Left ventricle myocardium inferior (tissue), 1 donor: ENCODE measurements around the gene SGO2. TPM values are rescaled to one million over a fixed set of nuclear protein-coding genes. Genes with fewer than 3 reads are reported as not detected.
"Not testable (repeated sequence)": the region's sequence is repeated elsewhere in the genome, so short reads cannot be mapped to it uniquely, and the experiment has no call there.

ENCODE experiments used
- DNase-seq: peaks from one replicate; pipeline ENCODE4 v3.0.0-alpha.2; 2020
- H3K27ac ChIP-seq: fragments of 200-600 bp; replicated peaks from 2 replicates; pipeline ENCODE4 v1.8.0; 2021
- H3K27me3 ChIP-seq: fragments of 200-600 bp; 2 replicates; pipeline ENCODE4 v1.8.0; 2021; ENCODE audit warnings: low read depth
- H3K36me3 ChIP-seq: fragments of 200-600 bp; 2 replicates; pipeline ENCODE4 v1.8.0; 2021
- H3K4me1 ChIP-seq: fragments of 200-600 bp; 2 replicates; pipeline ENCODE4 v1.8.0; 2021
- H3K4me3 ChIP-seq: fragments of 200-600 bp; 2 replicates; pipeline ENCODE4 v1.8.0; 2021; ENCODE audit warnings: mild to moderate bottlenecking, moderate library complexity
- H3K9me3 ChIP-seq: fragments of 200-600 bp; replicated peaks from 2 replicates; pipeline ENCODE4 v1.8.0; 2021
- CTCF ChIP-seq: fragments of 200-600 bp; IDR thresholded peaks from 2 replicates; pipeline ENCODE4 v1.8.0; 2021; ENCODE audit warnings: antibody characterized with exemption, mild to moderate bottlenecking, borderline replicate concordance
- intact Hi-C: fragments of 100-400 bp; cut with micrococcal nuclease; formaldehyde crosslinking; loops from one replicate; pipeline ENCODE4 v1.11.0; 2022
- total RNA-seq: library from RNA; stranded (reverse); fragmentation: NEBNext Ultra II Directional; extraction: Animal tissue kit (Norgen Biotek cat#: 25700); gene quantifications from one replicate; pipeline ENCODE4 v1.2.1, GENCODE V29; 2021
- donor health status: DM: no; HTN: yes; CAD: no; lungs with severe emphysema.

SGO2 gene
- total RNA-seq, 1 donor from 2014 or later, result 1.6 TPM

GRCh38 chr2:200622106-200622505, 96.1 kb downstream of the SGO2 start:
- no peak for TF ChIP-seq CTCF
- Histone ChIP-seq H3K27me3 (peaks cover 4% of the 10 kb centered on the region), H3K4me1 (no peaks in the 10 kb centered on the region), H3K9me3 (no peaks in the 10 kb centered on the region), H3K36me3 (no peaks in the 10 kb centered on the region), H3K4me3 (no peak overlapping the region), H3K27ac (no peak overlapping the region)
- no peak for DNase-seq
- intact Hi-C loops, result no loop called here

- Histone ChIP-seq H3K27ac (no peak overlapping the region), H3K4me1 (no peaks in the 10 kb centered on the region), H3K27me3 (peaks cover 4% of the 10 kb centered on the region), H3K4me3 (no peak overlapping the region), H3K9me3 (no peaks in the 10 kb centered on the region), H3K36me3 (no peaks in the 10 kb centered on the region)
- DNase-seq, result no peak
- intact Hi-C loops, result no loop called here
- TF ChIP-seq CTCF, result no peak
Observed at GRCh38 chr2:200624026-200624425, 98.0 kb downstream of the SGO2 start.

- Histone ChIP-seq H3K36me3 (no peaks in the 10 kb centered on the region), H3K27ac (no peak overlapping the region), H3K9me3 (no peaks in the 10 kb centered on the region), H3K4me1 (no peaks in the 10 kb centered on the region), H3K27me3 (peaks cover 4% of the 10 kb centered on the region), H3K4me3 (no peak overlapping the region)
- no peak for TF ChIP-seq CTCF
- intact Hi-C loops, result no loop called here
- DNase-seq, result no peak
Observed at GRCh38 chr2:200624658-200625057, 98.7 kb downstream of the SGO2 start.

DNA sequence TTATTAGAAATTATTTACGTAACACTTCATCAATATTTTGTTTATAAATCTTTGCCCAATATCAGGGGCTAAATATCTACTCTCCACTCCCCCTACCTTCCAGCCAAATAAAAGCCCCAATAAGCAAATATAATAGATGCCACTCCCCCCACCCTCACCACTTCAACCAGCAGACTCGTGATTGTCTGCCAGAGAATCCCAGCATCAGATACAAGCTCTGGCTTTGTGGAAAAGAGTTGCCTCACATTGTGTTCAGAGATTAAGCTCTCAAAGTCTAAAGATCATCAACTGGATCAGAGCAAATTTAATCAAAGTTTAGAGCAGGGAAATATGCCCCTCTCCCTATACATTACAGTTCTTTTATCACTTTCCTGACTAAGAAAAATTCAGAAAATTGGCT, 99.3 kb downstream of the SGO2 start:
- H3K36me3 ChIP-seq, result no peaks in the 10 kb centered on the region

GRCh38 chr2:200625958-200626363, 100.0 kb downstream of the SGO2 start:
- no peak for TF ChIP-seq CTCF
- H3K36me3 ChIP-seq, result no peaks in the 10 kb centered on the region
- intact Hi-C loops, result no loop called here

More for the DNA sequence above, 99.3 kb downstream of the SGO2 start:
- Histone ChIP-seq H3K9me3 (no peaks in the 10 kb centered on the region), H3K27me3 (peaks cover 4% of the 10 kb centered on the region), H3K4me1 (no peaks in the 10 kb centered on the region), H3K27ac (no peak overlapping the region), H3K4me3 (no peak overlapping the region)
- intact Hi-C loops, result no loop called here
- no peak for DNase-seq
- TF ChIP-seq CTCF, result no peak

DNA sequence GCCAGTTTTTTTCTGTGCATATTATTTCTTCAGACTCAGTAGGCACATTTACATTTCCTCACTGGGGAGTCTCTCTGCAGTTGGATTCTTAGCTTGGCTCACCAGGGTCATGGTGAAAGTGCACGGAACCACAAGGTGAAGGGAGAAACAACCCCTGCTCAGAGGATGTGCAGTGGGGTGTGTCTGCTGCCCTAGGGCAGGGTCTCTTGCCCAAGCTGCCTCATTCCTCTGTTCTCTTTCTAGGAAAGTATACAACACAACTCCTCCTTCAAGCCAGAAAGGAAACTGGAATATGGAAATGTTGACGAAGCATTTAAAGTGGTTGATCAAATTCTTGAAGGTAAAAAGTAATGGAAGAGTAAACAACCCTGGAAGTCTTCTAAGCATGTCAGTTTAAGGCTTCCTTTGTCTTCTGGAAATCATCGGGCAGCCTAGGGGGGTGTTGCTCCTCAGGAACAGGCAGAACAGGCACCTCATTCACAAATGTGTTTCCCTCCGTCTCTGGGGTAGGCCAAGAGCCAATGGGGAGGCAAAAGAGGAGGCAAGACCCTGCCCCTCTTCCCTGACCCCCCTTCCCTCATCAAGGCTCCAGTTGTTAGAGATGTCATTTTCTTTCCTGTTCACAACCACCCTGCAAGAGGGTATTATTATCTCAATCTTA, 101.2 kb downstream of the SGO2 start:
- no peak for DNase-seq
- TF ChIP-seq CTCF, result no peak
- H3K4me3 ChIP-seq, result no peak overlapping the region
- intact Hi-C loops, result no loop called here
- no peaks in the 10 kb centered on the region for H3K9me3 ChIP-seq
- H3K4me1 ChIP-seq, result no peaks in the 10 kb centered on the region
- peaks cover 4% of the 10 kb centered on the region for H3K27me3 ChIP-seq
- H3K36me3 ChIP-seq, result no peaks in the 10 kb centered on the region
- H3K27ac ChIP-seq, result no peak overlapping the region

More at GRCh38 chr2:200625958-200626363, 100.0 kb downstream of the SGO2 start:
- H3K9me3 ChIP-seq, result no peaks in the 10 kb centered on the region
- no peaks in the 10 kb centered on the region for H3K4me1 ChIP-seq
- no peak overlapping the region for H3K4me3 ChIP-seq
- no peak for DNase-seq
- peaks cover 4% of the 10 kb centered on the region for H3K27me3 ChIP-seq
- no peak overlapping the region for H3K27ac ChIP-seq

DNA sequence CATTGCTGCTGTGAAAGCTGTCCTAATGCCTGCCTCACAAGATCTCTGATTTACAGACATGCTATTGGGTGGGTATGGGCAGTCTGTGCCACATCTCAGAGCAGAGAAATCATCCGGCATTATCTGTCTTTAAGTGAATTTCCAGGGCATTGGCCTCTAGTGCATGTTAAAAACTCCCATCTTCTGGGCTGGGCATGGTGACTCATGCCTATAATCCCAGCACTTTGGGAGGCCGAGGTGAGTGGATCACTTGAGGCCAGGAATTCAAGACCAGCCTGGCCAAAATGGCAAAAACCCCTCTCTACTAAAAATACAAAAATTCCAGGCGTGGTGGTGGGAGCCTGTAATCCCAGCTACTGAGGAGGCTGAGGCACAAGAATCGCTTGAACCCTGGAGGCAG, 102.5 kb downstream of the SGO2 start:
- DNase-seq, intact Hi-C loops: not testable (repeated sequence)

More for the DNA sequence above, 102.5 kb downstream of the SGO2 start:
- not testable (repeated sequence) for H3K27me3 ChIP-seq, H3K36me3 ChIP-seq, H3K4me3 ChIP-seq, H3K4me1 ChIP-seq, H3K27ac ChIP-seq
- H3K9me3 ChIP-seq, result peaks cover 11% of the 10 kb centered on the region
